Neural cell (in vitro differentiated cells): Measurements from ENCODE around the gene TXNDC16.

Source experiments
- CTCF ChIP-seq: fragments of 450-650 bp; IDR thresholded peaks from 2 replicates; pipeline ENCODE4 v1.5.1; 2014; ENCODE audit warnings: antibody characterized with exemption, mild to moderate bottlenecking, moderate library complexity; ENCODE audit not compliant: poor library complexity, severe bottlenecking
- MXI1 ChIP-seq: fragments of 450-650 bp; conservative IDR thresholded peaks from 2 replicates; pipeline ENCODE4 v1.6.1; 2014; ENCODE audit warnings: antibody characterized with exemption, mild to moderate bottlenecking; ENCODE audit not compliant: poor library complexity, severe bottlenecking
- REST ChIP-seq: IDR thresholded peaks from 2 replicates; pipeline ENCODE4 v1.6.1; 2012; ENCODE audit warnings: borderline replicate concordance
- SMC3 ChIP-seq: fragments of 450-650 bp; conservative IDR thresholded peaks from 2 replicates; pipeline ENCODE4 v1.6.1; 2014; ENCODE audit warnings: antibody characterized with exemption, mild to moderate bottlenecking, moderate library complexity; ENCODE audit not compliant: poor library complexity

GRCh38 chr14:52513249-52513648 lies 39.1 kb downstream of the TXNDC16 start:
- TF ChIP-seq CTCF (no peak), MXI1 (no peak), SMC3 (no peak), REST (no peak)
